NK-92 (cell line): Measurements from ENCODE around the gene PRDM4.
"Not testable (repeated sequence)": the region's sequence is repeated elsewhere in the genome, so short reads cannot be mapped to it uniquely, and the experiment has no call there.

ENCODE experiments used
- DNase-seq: peaks from one replicate; lab custom pipeline; 2025; ENCODE audit not compliant: unreplicated experiment; lab: John Stamatoyannopoulos, UW

Gene PRDM4

GRCh38 chr12:107702106-107702505, 58.8 kb downstream of the PRDM4 start:
- DNase-seq = no peak

- not testable (repeated sequence) for DNase-seq
Measured at GRCh38 chr12:107695772-107696171, 65.2 kb downstream of the PRDM4 start.

DNA sequence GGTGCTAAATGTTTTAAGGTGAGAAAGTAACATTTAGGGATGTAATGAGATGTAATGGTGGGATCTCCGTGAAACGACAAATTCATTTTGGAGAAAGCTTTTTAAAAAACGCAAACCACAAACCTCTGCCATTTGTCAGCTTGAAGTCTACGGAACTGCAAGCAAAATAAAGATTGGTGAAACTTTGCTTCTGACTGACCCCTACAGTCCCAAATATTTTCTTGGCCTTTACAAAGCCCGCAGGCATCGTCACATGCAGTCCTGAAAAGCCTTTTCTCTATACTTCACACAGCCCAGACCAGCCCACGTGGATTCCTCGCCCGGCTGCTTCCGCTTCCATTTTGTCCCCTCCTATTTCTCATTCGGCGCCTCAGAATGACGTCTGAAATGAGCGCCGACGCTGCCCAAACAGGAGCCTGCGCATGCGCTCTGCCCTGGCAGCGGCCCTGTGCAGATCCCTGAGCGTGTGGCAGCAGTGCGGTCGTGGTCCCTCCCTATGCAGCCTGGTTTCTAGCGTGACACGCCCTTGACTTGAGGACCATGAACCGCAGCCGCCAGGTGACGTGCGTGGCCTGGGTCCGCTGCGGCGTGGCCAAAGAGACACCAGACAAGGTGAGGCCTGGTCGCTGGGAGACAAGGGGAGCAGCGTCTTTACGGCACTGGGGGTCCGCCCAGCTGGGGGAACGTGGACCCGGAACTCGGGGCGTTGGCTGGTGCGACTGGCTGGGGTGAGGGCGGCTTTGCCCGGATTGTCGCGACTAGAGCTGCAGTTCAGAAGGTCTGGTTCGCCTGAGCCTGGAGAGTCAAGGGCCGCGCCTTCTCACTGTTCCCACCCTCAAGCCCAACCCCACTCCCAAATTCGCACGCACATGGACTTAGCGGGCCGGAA, 75.3 kb downstream of the PRDM4 start, which contains the start of gene PWP1:
Gene PWP1 (plus strand): TSS at position 440 of the 889 bp plus-strand sequence. CDS start 101 bp downstream, at position 541.
- DNase-seq = peak; percentile 58

DNA sequence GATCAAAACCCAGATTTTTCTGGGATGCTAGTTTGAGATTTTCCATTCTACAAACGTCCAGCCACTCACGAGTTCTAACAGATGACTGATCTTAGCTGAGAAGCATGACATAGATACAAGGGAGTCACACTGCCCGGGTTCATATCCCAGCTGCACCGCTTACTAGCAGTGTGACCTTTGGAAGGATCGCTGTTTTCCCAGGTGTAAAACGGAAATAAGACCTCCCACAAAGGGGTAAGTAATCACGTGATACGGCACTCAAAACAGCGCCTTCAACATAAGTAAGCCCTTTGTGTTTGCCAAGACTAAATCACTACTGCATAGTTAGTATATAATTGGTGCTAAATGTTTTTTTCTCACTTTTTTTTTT, 76.0 kb downstream of the PRDM4 start:
- no peak for DNase-seq

DNA sequence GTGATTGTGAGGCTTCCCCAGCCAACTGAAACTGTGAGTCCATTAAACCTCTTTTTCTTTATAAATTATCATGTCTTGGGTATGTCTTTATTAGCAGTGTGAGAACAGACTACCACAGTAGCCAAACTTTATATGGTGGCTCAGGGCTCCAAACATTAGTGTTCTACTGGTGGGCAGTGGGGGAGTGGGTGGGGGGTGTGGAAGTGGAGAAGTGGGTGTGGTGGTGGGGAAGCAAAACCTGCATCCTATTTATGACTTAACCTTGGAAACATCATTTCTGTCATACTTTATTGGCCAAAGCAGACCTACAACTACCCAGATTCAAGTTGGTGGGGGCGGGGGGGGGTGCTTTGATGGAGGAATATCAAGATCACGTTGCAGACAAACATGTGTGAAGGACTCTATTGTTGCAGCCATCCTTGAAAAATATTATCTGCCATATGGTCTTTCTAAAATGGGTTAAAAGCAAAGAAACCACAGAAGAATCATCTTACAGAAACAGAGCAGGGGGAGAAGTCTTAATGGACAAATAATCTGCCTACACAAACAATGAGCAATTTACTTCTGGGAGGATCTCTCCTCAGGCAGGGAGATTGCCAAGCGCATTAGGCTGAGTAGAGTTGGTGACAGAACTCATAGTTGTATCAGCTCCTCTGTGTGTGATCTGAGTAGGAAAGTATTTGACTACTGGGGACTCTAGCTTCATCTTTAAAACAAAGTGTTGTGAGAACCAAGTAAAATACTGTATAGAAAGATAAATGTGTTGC, 76.7 kb downstream of the PRDM4 start:
- no peak for DNase-seq
